Lung (tissue), 12 donors: ENCODE measurements around the gene SAFB2. TPM values are rescaled to one million over a fixed set of nuclear protein-coding genes. Genes with fewer than 3 reads are reported as not detected.

Source experiments
- ATAC-seq: fragments of 200-7000 bp; cut with Tn5 transposase; one replicate; pipeline ENCODE4 v1.9.1; 2020; ENCODE audit warnings: moderate number of reproducible peaks; ENCODE audit not compliant: insufficient read depth, low FRiP score
- DNase-seq, 3 donors: peaks; one replicate each; pipeline ENCODE4 v3.0.0-alpha.2; 2013 to 2017
- H3K27ac ChIP-seq, 2 donors: one replicate each; pipeline ENCODE4 v1.5.1; 2013; ENCODE audit warnings: mild to moderate bottlenecking in 2 of 2, moderate library complexity in 2 of 2, control low read depth in 1 of 2, inconsistent platforms in 1 of 2, low read depth in 1 of 2, low read length in 1 of 2
- H3K27me3 ChIP-seq, 3 donors: one replicate each; pipeline ENCODE4 v1.5.1; 2013; ENCODE audit warnings: low read length in 2 of 3; ENCODE audit not compliant: control insufficient read depth in 3 of 3, insufficient read depth in 3 of 3
- H3K36me3 ChIP-seq, 4 donors: one replicate each; pipeline ENCODE4 v1.5.1; 2013; ENCODE audit warnings: low read length in 4 of 4, mild to moderate bottlenecking in 1 of 4, moderate library complexity in 1 of 4; ENCODE audit not compliant: control insufficient read depth in 4 of 4, insufficient read depth in 4 of 4
- H3K4me1 ChIP-seq, 5 donors: one replicate each; pipeline ENCODE4 v1.5.1; 2013; ENCODE audit warnings: low read length in 5 of 5, mild to moderate bottlenecking in 2 of 5, moderate library complexity in 1 of 5; ENCODE audit not compliant: control insufficient read depth in 5 of 5, insufficient read depth in 5 of 5
- H3K4me3 ChIP-seq: one replicate; pipeline ENCODE4 v1.5.1; 2013; ENCODE audit warnings: mild to moderate bottlenecking, control low read depth, moderate library complexity
- H3K9ac ChIP-seq, 2 donors: one replicate each; pipeline ENCODE4 v1.5.1; 2013; ENCODE audit warnings: low read length in 2 of 2, control low read depth in 1 of 2; ENCODE audit not compliant: insufficient read depth in 1 of 2
- H3K9me3 ChIP-seq, 4 donors: one replicate each; pipeline ENCODE4 v1.5.1; 2013; ENCODE audit warnings: low read length in 3 of 4, mild to moderate bottlenecking in 1 of 4, moderate library complexity in 1 of 4; ENCODE audit not compliant: control insufficient read depth in 4 of 4, insufficient read depth in 3 of 4
- CTCF ChIP-seq: IDR thresholded peaks from 2 replicates; pipeline ENCODE4 v1.5.1; 2012; ENCODE audit warnings: mild to moderate bottlenecking; ENCODE audit errors: control extremely low read depth, extremely low read depth
- WGBS, 2 donors: extraction: QIAGEN DNeasy Blood & Tissue Kit; methylation state at CpG; one replicate each; pipeline ENCODE4 v1.1.7; 2013; 5-methylcytosine and 5-hydroxymethylcytosine counted together
- polyA plus RNA-seq, 2 donors: library from polyadenylated mRNA; stranded (reverse); fragments of 200-250 nt; gene quantifications; one replicate each; pipeline ENCODE4 v1.2.1, GENCODE V29; 2013
- total RNA-seq, 2 donors: library from RNA; depleted of rRNA in 1 of 2; stranded (reverse); fragments of >200 nt in 1 of 2; gene quantifications; one replicate each; pipeline ENCODE4 v1.2.1, GENCODE V29; 2014 to 2021
- donor health status: control.
- donor health status: control.
- donor health status: Bipolar disorder and iron deficiency.
- donor health status: healthy.
- donor health status: DM: yes; HTN: yes; CAD: no.

Gene SAFB2
- total and polyA plus RNA-seq, 4 donors, result 39.7 to 88.6 (median 68.5) TPM

- Histone ChIP-seq H3K36me3 (peaks cover 6 to 42% (median 28%) of the 10 kb centered on the region in 4 donors), H3K4me3 (peak overlapping the region; percentile 99), H3K27me3 (no peaks in the 10 kb centered on the region), H3K4me1 (peaks cover 3 to 44% (median 25%) of the 10 kb centered on the region in 5 donors), H3K27ac (peak overlapping the region; percentile 88 to 93), H3K9ac (peak overlapping the region; percentile 79 to 92), H3K9me3 (no peaks in the 10 kb centered on the region)
- no peak for TF ChIP-seq CTCF
- DNase-seq (peak; percentile 72 to 83 (median 74)), ATAC-seq (no peak)
- WGBS, 2 donors, result 2% methylated on average over 20 of the region's 20 CpGs
These were observed 1.6 kb upstream of the SAFB2 start for GRCh38 chr19:5624018-5624663.

GRCh38 chr19:5623397-5624017, 931 bp upstream of the SAFB2 start:
- H3K27me3 ChIP-seq, result no peaks in the 10 kb centered on the region
- DNase-seq, result peak; percentile 23 to 30 (median 29)
- ATAC-seq, result no peak
- peak overlapping the region; percentile 79 to 92 for H3K9ac ChIP-seq
- H3K4me3 ChIP-seq, result peak overlapping the region; percentile 99
- 0 to 1% methylated on average over 31 to 50 of the region's 50 CpGs for WGBS, 2 donors
- no peaks in the 10 kb centered on the region for H3K9me3 ChIP-seq
- H3K4me1 ChIP-seq, result peaks cover 3 to 44% (median 30%) of the 10 kb centered on the region in 5 donors
- TF ChIP-seq CTCF, result no peak
- H3K27ac ChIP-seq, result peak overlapping the region; percentile 88 to 93
- peaks cover 6 to 40% (median 29%) of the 10 kb centered on the region in 4 donors for H3K36me3 ChIP-seq

- DNase-seq (peak; percentile 12 to 19 (median 13)), ATAC-seq (no peak)
- peak overlapping the region; percentile 37 to 59 for H3K9ac ChIP-seq
- 0 to 1% methylated on average over 21 to 35 of the region's 35 CpGs for WGBS, 2 donors
- H3K4me3 ChIP-seq, result peak overlapping the region; percentile 91
- no peaks in the 10 kb centered on the region for H3K27me3 ChIP-seq
- H3K4me1 ChIP-seq, result peaks cover 2 to 37% (median 27%) of the 10 kb centered on the region in 5 donors
- H3K9me3 ChIP-seq, result no peaks in the 10 kb centered on the region
- peak overlapping the region; percentile 88 to 95 for H3K27ac ChIP-seq
- TF ChIP-seq CTCF, result no peak
- H3K36me3 ChIP-seq, result peaks cover 0 to 37% (median 25%) of the 10 kb centered on the region in 4 donors
These were observed 571 bp downstream of the SAFB2 start for GRCh38 chr19:5621945-5622464.
